ENCODE data around the gene POLN. TPM values are rescaled to one million over a fixed set of nuclear protein-coding genes. Genes with fewer than 3 reads are reported as not detected.

Gene POLN
- total RNA-seq, 4 donors from 2014 or later: 0.26 to 5.8 (median 5.5) TPM; not detected in 1

DNA sequence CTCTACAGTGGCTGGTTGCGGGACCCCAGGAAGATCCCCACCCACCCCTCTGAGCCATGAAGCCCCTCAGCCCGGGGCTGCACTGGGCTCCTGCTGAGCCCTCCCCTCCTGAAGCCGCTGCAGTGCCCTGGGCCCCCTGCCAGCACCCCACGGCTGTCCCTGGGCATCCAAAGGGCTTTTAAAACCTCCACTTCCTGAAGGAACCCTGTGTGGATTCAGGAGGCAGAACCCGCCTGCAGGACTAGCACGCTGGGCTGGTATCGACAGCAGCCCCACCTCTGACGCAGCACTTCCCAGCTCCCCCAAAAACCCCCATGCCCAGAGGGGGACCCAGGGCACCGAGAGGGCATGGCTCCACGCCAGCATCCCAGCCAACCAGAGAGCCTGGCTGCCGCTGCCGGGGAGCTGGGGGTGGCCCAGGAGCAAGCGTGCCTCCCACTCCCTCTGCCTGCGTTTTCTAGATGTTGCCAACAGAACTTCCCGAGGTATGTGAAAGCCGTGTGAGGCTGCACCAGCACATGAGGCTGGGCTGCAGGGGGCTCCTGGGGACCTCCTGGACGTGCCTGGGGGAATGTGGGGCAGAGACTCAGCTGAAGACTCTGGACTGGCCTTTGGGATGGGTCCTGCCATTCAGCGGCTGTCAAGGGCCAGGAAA, 13.7 kb upstream of the POLN start:
- Histone ChIP-seq H3K36me3 (no peaks in the 10 kb centered on the region), H3K9me3 (no peaks in the 10 kb centered on the region), H3K27ac (peak overlapping the region; percentile 89 to 93), H3K4me1 (peaks cover 9 to 54% of the 10 kb centered on the region in 2 donors), H3K27me3 (no peaks in the 10 kb centered on the region), H3K4me3 (no peak overlapping the region)
- TF ChIP-seq POLR2A (IDR thresholded peaks at IDR 0.05): peak in 1 of 2 donors; percentile 3
- TF ChIP-seq, protein P1, sequence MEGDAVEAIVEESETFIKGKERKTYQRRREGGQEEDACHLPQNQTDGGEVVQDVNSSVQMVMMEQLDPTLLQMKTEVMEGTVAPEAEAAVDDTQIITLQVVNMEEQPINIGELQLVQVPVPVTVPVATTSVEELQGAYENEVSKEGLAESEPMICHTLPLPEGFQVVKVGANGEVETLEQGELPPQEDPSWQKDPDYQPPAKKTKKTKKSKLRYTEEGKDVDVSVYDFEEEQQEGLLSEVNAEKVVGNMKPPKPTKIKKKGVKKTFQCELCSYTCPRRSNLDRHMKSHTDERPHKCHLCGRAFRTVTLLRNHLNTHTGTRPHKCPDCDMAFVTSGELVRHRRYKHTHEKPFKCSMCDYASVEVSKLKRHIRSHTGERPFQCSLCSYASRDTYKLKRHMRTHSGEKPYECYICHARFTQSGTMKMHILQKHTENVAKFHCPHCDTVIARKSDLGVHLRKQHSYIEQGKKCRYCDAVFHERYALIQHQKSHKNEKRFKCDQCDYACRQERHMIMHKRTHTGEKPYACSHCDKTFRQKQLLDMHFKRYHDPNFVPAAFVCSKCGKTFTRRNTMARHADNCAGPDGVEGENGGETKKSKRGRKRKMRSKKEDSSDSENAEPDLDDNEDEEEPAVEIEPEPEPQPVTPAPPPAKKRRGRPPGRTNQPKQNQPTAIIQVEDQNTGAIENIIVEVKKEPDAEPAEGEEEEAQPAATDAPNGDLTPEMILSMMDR (IDR thresholded peaks at IDR 0.05): no peak
- DNase-seq: peak; percentile 59 to 63
- intact Hi-C loops (cut with DNase I; ENCODE audit: low total_unique reads): no loop called here

DNA sequence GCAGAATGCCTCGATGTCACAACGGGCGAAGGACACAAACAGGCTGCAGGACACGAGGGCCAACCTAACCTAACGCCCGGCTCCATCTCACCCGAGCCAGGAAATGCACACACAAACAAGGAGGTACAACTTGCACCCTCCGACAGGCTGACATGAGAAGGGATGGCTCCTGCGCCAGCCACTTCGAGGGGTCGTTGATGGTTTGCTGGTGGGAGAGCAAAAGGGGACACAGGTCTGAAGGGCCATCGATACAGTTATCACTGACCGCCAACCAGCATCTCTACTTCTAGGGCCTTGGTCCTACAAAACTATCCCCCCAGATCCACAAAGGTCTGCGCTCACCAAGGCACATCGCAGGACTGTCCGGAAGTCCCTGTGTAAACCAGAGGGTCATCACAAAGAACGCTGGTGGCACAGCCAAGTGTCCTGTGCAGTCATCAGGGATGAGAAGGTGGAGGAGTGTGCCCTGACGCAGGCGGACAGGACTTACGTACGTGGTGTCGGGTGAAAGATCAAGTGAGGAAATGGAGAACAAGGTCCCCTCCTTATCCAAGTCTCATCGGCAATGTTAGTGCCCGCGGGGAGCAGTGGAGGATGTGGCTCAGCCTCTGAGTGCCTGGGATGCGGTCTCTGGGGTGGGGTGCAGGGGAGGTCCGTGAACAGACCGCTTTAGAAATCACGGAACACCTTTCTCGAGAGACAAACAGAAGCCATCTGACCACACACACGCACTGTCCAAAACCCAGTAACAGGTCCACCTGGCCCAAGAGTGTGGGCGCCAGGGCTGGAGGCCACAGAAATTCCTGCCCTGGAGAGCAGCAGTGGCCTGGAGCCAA, 13.0 kb upstream of the POLN start:
- Histone ChIP-seq H3K4me3 (no peak overlapping the region), H3K27ac (peak overlapping the region; percentile 89 to 93), H3K27me3 (no peaks in the 10 kb centered on the region), H3K4me1 (peaks cover 9 to 47% of the 10 kb centered on the region in 2 donors), H3K9me3 (no peaks in the 10 kb centered on the region), H3K36me3 (no peaks in the 10 kb centered on the region)
- TF ChIP-seq POLR2A (IDR thresholded peaks at IDR 0.05): no peak
- TF ChIP-seq, protein P1 (IDR thresholded peaks at IDR 0.05): no peak
- DNase-seq: peak in 1 of 2 donors; percentile 13
- intact Hi-C loops (cut with DNase I; ENCODE audit: low total_unique reads): no loop called here

DNA sequence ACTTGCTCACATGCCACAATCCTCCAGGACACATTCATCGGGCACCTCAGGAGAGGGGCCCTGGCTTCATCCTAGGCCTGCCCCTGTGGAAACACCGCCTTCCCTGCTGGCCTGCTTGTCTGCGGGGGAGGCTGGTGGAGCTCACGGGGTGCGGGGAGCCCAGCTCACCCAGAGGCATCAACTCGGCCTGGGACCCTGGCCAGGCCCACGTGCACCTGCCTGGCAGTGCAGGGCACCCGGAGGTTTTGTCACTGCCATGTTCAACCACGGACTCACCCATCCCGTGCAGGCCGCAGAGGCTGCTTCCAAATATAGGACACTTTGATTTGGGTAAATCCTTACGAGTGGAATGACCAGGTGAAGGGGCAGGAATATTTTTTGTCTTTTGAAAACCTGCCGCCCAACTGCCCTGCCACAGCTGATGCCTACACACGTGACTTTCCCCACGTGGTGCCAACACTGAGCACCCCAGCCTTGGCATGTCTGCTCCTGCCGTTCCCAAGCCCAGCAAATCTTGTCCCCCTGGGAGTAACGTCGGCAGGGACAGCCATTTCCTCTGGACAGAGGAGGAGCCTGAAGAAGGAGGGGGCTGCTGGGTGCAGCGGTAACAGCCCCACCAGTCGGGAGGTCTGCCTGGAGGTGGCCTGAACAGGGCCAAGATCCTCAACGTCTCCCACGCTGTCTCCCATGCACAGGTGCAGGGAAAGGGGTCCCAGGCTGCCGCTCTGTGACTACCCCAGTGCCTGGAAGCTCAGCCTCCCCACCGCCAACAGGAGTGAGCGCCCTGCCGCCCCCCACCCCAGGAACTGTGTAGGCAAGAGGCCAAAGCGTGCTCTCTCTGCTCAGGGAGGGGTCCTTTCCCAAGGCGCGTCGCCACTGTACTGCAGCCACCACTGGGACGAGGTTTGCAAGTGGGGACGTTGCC, 11.5 kb upstream of the POLN start:
- Histone ChIP-seq H3K4me1 (peaks cover 9 to 37% of the 10 kb centered on the region in 2 donors), H3K36me3 (no peaks in the 10 kb centered on the region), H3K27me3 (no peaks in the 10 kb centered on the region), H3K4me3 (no peak overlapping the region), H3K9me3 (no peaks in the 10 kb centered on the region), H3K27ac (no peak overlapping the region)
- TF ChIP-seq POLR2A (IDR thresholded peaks at IDR 0.05): no peak
- TF ChIP-seq, protein P1 (IDR thresholded peaks at IDR 0.05): no peak
- peak in 1 of 2 donors; percentile 17 for DNase-seq
- intact Hi-C loops (cut with DNase I; ENCODE audit: low total_unique reads): no loop called here

DNA sequence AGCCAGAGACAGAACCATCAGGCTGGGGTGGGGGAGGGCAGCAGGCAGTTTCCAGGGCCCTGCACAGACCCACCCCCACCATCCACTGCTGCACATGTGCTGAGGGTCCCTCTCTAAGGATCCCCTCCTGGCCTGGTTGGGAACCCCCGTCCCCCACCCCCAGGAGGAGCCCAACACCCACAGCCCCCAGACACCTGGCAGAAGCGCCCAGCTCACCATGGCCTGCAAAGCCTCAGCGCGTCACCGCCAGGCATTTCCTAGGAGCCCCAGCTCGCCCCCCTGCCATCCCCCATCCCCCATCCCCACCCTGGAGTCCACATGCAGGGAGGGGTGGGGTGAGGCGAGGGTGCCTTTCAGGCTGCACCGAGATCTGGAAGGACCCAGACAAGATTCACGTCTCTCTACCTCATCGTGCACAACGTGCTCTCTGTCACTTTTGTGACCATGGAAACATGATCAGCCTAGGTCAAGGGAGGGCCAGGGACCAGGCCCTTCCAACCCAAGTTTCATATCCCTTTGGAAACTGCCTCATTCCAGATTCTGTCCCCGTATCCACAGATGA, 10.7 kb upstream of the POLN start:
- DNase-seq: no peak
- Histone ChIP-seq H3K36me3 (no peaks in the 10 kb centered on the region), H3K4me3 (no peak overlapping the region), H3K27me3 (no peaks in the 10 kb centered on the region), H3K27ac (no peak overlapping the region), H3K9me3 (no peaks in the 10 kb centered on the region), H3K4me1 (peaks cover 9 to 29% of the 10 kb centered on the region in 2 donors)
- intact Hi-C loops (cut with DNase I; ENCODE audit: low total_unique reads): no loop called here
- no peak for TF ChIP-seq POLR2A (IDR thresholded peaks at IDR 0.05)
- TF ChIP-seq, protein P1 (IDR thresholded peaks at IDR 0.05): no peak

Measured in uterus (tissue), 4 donors.